SK-N-SH (cell line): ENCODE measurements around the gene LYPD8.
"Not testable (repeated sequence)": the region's sequence is repeated elsewhere in the genome, so short reads cannot be mapped to it uniquely, and the experiment has no call there.

Experiments
- CTCF ChIP-seq: fragments of 200-600 bp; sonication (generic); IDR thresholded peaks from 2 replicates; pipeline ENCODE4 v1.6.1; 2017; ENCODE audit warnings: antibody characterized with exemption, mild to moderate bottlenecking, moderate library complexity
- ELF1 ChIP-seq: IDR thresholded peaks from 2 replicates; pipeline ENCODE4 v1.4.0; 2012
- EP300 ChIP-seq, 2 experiments: IDR thresholded peaks; 2 replicates each; pipeline versions ENCODE4 v1.4.0 to v1.6.1; 2012; ENCODE audit warnings: borderline replicate concordance in 1 of 2, low read depth in 1 of 2, low read length in 1 of 2
- GATA2 ChIP-seq: sonication (generic); formaldehyde crosslinking; IDR thresholded peaks from 2 replicates; pipeline ENCODE4 v1.5.0; 2020; ENCODE audit warnings: mild to moderate bottlenecking, missing genetic modification reagents
- MAX ChIP-seq: IDR thresholded peaks from 2 replicates; pipeline ENCODE4 v1.4.0; 2012; ENCODE audit warnings: low read depth
- MEF2A ChIP-seq: IDR thresholded peaks from 2 replicates; pipeline ENCODE4 v1.4.0; 2012; ENCODE audit warnings: low read depth, borderline replicate concordance
- POLR2AphosphoS5 ChIP-seq: IDR thresholded peaks from 2 replicates; pipeline ENCODE4 v1.6.1; 2012; ENCODE audit warnings: low read depth, low read length
- RFX5 ChIP-seq: IDR thresholded peaks from 2 replicates; pipeline ENCODE4 v1.6.1; 2012; ENCODE audit warnings: mild to moderate bottlenecking, improper control_type of control experiment, low read length
- TAF1 ChIP-seq: IDR thresholded peaks from 2 replicates; pipeline ENCODE4 v1.6.1; 2012; ENCODE audit warnings: low read depth, mild to moderate bottlenecking, low read length, moderate library complexity, borderline replicate concordance
- USF1 ChIP-seq: IDR thresholded peaks from 2 replicates; pipeline ENCODE4 v1.4.0; 2012; ENCODE audit warnings: low read depth, borderline replicate concordance

- TF ChIP-seq POLR2AphosphoS5; EP300 (IDR thresholded peaks at IDR 0.05; ENCODE audit: borderline replicate concordance in 1 of 2, low read depth in 1 of 2, low read length in 1 of 2); CTCF; USF1; GATA2 (CRISPR knock-in tag); RFX5; MEF2A; TAF1; MAX; ELF1: not testable (repeated sequence)
Observed at GRCh38 chr1:248789337-248789736, 33.8 kb upstream of the LYPD8 start.
